IPS DF 4.7 (cell line): ENCODE data around the gene OTUD5.

Experiments
- DNase-seq: peaks from one replicate; pipeline ENCODE4 v3.0.0-alpha.2; 2013; ENCODE audit warnings: low spot score; ENCODE audit errors: extremely low read depth

Gene OTUD5

DNA sequence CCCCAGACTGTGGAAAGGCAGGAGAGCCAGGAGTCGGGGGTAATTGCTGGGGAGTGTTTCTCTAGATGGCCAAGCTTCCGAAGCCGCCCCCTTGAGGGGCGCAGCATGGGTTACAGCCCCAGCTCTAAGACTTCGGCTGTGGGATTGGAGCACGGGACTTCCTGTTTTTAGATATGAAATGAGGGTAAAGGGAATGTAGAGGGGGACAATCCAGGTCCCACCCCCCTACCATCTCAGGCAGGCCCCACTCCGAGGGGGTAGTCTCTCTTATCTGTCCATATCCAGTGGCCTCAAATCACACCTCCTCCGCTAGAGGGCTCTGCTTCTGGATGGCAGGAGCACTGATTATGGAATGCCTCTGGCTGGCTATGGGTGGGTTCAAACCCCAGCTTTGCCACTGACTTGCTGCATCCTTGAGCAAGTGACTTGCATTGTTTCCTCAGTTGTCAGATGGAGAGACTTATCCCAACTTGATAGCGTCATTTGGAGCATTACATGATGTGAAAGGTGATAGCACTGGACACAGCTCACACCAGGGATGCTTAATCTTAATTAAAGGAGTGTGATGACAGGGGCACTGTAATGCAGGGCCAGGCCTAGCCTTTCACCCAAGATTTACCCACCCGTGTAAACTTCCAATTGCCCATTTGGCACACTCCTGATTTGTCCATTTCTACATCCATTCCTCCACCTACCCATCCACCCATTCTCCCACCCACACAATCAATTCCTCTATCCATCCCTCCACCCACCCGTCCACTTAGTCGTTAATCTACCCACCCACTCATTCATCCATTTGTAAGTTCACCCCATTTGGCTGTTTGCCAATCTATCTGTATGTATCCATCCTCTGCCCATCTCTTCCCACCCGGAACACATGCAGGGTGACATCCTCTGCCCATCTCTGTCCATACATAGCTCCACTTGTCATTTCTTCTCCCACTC, 15.1 kb upstream of the OTUD5 start:
- no peak for DNase-seq

DNA sequence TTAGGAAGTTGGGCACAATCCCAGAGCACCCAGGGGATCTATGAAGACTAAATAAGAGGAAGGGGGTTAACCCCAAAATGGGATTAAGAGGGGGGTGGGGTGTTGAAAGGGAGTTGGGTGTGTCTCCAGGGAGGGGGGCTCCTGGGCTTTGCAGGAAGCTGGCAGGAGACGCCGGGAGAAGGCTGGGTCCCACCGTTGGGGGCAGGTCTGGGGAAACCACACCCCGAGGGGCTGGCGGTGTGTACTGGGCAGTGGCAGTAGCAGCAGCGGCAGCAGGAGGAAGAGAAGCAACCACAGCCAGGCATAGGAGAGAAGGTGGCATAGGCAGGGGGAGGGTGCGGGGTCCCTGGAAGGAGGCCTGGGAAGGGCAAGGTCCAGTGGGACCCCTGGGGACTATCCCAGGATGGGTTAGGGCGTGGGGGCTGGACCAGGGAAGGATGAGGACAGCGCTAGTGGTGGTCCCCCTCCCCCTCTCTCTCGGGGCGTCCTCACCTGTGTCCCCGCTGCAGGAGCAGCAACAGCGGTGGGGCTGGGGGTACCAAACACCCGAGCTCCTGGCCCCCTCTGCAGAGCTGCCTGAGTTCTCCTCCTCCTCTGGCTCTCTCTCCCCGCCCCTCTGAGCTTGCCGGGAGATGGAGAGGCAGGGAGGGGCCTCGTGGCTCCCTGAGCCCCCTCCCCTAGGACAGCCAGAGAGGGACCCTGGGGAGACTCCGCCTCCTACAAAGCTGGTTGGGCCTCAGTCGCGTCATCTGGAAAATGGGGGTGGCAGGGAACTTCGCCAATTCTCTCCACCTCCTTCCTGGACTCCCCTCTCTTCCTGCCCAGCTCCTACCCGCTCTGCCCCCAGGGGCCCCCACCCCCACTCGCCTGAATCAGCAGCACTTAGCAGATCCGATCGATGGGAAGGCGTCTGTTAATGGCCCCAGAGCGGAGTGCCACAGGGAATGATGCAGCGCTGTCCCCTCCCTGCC, 14.1 kb upstream of the OTUD5 start, which contains the start of gene KCND1:
Gene KCND1, minus strand, starts transcription at position 596 of the 971 bp plus-strand sequence. CDS start 1,573 bp downstream, outside the sequence.
- DNase-seq = no peak

DNA sequence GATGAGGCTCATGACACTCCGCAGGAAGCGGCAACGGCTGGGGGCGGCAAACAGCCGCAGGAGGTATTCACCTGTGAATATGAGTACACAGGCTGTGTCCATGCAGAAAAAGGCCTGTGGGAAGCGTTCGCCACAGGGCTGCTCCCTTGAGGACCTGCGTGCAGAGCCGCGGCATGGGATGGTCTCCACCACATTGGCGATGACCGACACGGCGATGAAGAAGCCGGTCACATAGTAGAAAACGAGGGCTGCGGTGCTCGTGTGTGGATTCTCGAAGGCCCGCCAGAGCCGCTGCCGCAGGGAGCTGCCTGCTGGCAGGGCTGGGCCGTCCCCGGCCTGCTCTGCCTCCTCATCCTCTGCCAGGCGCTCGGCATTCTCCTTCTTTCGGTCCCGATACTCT, 12.1 kb upstream of the OTUD5 start:
- no peak for DNase-seq

DNA sequence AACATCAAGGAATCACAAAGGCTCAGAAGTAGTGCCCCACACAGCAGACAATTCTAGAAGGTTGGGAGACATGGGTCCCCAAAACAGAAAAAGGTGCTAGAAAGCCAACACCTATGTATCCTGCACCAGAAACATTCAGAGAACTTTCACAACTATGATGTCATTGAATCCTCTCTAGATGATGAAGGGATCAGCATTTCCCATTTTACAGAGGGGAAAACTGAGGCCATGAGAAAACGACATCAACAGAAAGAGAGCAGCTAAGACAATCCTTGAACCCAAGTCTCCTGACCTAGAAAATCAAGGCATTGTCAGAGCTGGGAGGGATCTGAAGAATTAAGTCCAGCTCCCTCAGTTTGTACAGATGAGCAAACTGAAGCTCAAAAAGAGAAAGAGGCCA, 11.0 kb upstream of the OTUD5 start:
- no peak for DNase-seq

DNA sequence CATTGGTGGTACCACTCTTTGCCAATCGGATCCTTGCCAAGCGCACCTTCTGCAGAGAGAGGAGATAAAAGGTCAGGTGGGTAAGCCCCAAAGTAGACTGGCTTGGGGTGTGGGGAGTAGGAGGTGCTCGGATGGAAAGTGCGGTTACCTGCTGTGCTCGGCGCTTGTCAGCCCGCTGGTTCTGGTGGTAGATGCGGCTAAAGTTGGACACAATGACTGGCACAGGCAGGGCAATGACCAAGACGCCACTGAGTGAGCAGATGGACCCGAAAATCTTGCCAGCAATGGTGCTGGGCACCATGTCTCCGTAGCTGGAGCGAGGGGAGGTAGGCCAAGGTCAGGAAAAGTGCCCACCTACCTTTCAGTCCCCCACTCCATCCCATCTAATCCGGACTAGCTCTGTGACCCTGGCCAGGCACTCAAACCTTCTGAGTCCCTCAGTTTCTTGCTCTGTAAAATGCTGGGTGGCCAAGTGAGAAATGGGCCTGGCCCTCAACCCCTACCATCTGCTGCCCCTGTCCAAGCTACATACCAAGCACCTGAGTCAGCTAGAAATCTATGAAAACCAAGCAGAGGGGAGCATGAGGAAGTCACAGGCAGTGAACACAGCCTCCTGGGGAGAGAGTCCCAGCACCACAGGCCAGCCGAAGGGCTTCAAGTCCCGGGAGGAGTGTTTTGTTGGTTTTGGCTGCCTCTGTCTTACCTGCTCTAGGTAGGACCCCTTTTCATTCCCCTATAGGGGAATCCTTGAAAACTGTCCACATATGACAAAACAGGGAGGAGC, 9.6 kb upstream of the OTUD5 start:
- no peak for DNase-seq

DNA sequence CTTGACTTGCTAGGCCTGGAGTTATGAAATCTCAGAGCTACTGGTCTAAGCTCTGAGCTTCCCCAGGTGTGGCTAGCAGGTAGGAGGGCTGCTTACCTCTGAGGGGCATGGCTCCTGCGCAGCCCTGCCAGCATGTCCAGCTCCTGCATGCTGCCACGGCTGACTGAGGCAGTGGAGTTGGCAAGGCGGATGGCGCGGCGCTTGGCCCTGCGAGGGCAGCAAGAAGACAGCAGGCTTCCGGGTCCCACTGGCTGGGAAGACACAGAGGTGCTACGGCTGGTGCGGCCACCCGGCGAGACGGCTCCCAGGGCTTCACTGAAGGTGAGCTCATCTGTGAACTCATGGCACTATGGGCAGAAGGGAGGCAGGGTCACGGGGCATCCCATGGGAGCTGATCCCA, 8.6 kb upstream of the OTUD5 start:
- DNase-seq = no peak

DNA sequence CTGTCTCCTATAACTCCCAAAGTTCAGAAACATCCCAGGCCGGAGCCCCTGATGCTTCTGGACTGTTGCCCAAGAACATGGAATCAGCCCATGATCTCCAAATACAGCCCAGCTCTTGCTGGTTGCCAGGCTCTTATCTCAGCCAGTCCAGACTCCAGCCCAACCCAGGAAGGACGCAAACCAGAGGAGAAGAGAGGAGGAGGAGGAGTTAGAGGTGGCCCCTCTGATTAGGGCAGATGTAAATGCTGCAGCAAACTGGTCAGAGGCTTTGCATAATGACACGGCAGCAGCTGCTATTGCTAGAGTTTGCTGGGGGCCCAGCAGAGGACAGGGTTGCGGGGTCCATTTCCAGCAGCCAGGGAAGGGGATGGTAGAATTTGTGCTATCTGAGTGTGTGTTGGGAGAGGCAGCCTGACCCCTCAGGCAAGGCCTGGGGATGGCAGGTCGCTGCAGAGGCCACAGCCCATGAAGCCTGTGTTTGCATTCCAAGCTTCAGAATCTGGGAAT, 4.2 kb upstream of the OTUD5 start:
- DNase-seq = no peak

DNA sequence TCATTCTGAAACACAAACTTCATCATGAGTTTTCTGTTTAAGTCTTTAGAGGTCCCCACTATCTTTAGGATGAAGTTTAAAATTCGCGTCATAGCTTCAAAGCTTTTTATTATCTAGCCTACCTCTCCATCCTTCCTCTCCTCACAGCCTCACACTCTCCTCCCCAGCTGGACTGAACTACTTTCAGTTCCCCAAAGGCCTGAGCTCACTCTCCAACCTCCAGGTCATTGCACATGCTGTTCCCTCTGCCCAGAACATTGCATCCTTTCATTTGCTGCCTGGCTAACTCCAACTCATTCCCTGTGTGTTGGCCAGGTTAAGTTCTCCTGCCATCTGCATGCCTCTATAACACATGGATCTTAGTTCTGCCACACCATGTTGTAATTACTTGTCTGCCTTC, 2.9 kb upstream of the OTUD5 start:
- DNase-seq = no peak

DNA sequence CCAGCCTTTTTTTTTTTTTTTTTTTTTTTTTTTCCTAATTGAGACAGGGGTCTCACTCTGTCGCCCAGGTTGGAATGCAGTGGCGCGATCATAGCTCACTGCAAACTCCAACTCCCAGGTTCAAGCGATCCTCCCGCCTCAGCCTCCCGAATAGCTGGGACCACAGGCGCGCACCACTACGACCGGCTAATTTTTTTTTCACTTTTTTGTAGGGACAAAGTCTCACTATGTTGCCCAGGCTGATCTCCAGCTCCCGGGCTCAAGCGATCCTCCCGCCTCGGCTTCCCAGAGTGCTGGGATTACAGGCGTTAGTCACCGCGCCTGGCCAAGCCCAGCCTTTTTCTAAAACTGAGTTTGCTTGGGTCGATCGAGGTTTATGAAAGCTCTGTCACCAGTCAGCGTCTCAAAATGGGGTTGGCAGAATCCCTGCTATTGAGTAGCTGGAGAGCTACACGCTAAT, 1.3 kb upstream of the OTUD5 start:
- DNase-seq = no peak

DNA sequence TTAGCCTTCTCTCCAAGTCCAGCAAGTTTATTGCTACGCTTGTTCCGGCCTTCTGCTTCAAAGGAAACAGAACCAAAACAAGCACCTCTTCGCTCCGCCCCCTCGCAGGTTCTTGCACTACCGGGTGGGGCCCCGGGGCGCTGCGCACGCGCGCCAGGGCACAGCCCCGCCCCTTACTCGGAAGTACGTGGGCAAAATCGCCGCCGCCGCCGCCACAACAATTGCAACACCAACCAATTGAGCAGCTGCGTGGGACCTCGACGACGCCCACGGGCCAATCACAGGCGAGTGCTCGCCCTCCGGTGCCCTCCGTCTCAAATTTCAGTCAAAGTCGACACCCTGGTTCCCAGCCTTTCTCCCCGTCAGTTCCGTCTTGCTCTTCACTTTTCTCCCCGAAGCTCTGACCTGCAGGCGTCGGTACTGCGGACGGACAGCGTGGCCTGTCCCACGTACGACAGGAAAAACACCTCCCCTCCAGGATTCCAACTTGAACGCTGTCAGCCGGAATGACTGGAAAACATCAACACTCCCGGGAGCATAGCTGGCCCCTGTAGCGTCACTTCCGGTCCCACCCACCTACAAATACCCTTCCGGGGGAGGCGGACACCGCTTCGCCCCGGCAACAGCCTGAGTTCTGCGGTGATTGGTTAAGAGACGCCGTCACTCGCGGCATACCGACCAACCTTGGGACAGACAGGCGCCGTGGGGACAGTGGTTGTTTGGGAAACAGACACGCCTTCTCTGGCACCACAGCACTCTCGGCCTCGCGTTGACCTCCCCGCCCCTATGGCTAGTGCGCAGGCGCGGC, 624 bp upstream of the OTUD5 start:
- no peak for DNase-seq

DNA sequence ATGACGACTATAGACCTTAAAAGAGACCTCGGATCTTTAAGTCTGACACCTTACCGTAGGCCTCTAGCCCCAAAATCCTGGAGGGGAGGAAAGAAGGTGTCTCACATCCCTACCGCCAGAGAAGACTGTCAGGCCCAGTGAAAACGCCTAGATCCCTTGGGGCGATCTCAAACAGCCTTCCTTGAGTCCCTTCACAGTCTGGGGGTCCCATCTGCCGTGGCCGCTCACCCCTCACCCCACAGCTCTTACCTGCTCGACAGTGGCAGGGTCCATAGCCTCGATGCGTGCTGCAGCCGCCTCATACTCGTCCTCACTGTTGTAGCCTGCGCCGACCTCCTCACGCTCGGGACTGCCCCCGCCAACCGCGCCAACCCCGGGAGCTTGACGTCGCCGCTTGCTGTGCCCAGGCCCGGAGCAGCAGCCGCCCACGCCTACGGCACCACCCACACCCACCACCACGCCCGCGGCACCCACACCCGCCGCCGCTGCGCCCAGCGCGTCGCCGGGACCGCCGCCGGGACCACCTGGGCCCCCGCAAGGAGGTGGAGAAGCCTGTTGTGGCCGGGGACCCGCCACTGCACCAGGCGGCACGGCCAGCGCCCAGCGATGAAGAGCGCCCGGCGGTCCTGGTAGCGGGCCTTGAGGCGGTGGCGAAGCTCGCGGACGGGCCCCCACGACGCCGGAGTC, 536 bp downstream of the OTUD5 start:
- no peak for DNase-seq

DNA sequence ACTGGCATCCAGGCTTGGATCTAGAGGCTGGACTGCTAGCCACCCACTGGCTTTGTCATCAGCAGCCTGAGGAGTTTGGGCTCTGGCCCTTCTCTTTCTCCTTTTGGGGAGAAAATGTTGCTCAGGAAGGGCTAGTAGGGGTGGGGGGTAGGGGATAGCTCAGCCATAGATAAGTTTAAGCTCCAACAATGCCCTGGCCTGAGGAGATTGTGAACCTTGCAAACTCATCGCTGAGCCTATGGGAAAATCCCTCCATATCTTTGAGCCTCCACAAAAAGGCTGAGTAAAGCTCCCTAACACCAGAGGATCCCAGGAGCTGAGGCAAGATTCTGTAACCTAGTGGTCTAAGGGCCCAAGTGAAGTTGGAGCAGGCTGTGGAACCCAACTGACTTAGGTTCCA, 8.8 kb downstream of the OTUD5 start:
- DNase-seq = no peak

DNA sequence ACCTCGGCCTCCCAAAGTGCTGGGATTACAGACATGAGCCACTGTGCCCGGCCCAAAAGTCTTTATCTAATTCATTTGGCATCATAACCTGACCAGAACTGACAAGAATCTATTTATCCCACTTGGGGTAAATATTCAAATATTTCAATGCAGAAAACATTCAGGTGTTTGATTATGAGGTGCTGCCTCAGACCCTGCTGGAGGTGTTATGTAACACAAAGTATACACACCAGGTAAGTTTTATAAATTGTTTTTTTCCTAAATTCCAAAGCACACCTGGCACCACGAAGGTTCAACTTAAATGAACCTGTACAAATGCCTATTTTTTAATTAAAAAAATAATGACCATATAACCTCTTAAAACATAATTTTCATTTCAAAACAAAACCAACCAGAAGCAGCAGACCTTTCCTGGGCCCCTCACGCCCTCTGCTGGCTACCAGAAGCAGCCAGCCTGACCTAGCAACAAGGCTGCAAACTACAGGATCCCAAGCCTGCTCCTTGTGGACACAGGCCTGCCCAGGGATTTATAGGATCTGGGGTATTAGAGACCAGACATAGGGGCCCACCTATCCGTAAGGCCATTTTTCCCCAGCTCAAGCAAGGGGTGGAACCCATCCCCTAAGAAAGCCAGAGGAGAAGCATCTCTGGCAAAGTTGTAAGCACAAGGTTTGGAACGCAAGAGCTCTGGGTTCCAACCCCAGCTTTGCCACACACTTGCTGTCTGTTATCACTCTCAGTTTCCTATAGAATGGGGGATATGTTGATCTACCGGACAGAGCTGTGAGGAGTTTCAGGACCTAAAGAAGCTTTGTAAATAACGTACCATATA, 11.7 kb downstream of the OTUD5 start:
- no peak for DNase-seq

DNA sequence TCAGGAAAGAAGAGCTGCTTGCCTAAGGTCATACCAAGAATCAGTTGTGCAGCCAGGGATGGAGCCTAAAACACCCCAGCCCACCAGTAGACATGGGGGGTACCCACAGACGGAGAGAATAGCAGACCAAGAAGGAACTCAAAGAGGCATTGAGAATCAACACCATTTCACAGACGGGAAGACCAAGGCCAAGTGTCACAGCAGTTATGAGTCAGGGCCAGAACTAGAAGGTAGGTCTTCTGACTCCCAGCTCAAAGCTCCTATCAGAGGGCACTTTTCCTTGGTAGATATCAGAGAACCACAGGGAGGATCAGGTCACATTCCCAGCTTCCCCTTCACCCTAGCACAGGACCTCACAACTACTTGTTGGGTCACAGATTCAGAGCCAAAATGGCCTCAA, 14.5 kb downstream of the OTUD5 start:
- DNase-seq = no peak

DNA sequence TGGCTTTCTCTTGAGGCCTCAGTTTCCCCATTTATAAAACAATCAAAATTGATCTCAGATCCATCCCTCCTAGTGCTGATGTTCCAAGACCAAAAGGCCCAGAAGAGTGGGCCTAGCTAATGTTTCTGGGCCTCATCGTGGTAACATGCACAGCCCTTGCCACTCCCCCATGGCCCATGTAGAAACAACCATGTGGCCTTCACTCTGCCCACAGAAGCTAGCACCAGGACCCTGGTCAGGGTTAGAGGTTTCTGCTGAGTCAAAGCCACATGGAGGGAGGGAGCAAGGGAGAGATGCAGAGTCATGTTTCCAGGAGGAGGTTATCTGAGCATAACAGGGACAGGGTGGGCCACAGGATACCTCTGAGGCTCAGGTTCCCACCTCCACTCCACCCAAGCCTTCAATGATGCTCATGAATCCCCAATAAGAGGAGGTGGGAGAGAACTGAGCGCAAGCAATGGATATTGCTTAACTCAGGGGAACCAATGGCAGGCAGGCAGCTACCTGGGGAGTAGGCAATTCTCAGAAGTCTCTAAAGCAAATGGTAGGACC, 16.9 kb downstream of the OTUD5 start:
- no peak for DNase-seq

DNA sequence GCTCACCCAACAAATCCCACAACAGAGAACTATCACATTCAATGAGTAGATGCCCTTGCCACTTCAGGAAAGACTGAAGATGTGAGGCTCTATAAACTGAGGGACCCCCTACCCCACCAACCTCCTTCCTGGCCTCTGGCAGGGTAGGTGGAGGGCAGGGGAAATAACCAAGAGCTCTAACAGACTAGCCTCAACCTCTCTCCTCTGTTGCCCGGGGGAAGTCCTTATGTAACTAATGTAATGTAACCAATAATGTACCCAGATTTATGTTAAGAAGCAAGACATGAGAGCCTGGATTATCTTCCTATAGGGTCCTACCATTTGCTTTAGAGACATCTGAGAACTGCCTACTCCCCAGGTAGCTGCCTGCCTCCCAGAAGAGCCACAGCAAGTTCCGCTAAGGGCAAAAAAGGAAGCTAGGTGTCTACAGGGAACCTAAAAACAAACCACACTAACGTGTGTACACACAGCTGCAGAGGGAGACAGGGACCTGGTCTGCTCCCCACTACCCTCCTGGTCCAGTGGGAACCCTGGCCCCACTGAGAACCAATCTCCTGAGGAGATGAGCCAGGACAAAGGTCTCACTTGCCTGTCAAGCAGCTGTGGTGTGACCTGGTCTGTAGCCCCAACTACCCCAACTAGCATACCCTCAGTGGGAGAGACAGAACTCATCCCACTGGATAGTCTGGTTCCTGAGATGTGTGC, 17.7 kb downstream of the OTUD5 start:
- DNase-seq = no peak

DNA sequence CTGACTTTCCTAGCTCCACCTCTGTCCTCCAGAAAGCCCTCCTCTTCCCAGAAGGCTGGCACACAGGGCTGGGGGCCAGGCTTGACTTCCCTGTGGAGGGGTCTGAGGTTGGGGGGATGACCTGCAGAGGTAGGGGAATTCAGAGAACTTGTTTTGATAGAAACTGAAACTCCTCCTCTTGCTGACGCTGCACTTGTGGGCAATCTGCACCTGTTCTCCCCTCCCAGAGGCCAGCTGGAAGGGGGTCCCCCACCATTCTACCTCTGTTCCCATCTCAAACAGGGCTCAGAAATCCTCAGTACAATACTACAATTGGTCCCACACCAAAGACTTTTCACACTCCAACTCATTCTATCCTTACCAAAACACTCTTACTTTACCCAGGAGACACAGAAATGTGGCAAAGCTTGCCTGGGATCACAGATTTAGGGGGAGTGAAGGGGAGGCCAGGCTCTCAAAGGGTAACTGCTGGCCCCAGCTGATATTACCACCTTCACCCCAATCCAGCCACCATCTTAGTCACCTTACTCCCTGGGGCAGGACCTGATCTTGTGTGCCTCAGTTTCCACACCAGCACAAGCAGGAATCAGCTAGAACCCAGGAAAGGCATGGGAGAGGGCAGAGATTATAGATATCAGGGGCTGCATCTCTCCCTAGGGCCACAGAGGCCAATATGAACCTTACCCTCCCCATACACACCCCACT, 18.5 kb downstream of the OTUD5 start:
- DNase-seq = no peak
